Measurements from ENCODE around the gene CMTM2. TPM values are rescaled to one million over a fixed set of nuclear protein-coding genes. Genes with fewer than 3 reads are reported as not detected.

Gene CMTM2
- total and polyA plus RNA-seq, 2 of the 4 experiments (the other 2 are of a cell fraction) = not detected

- Histone ChIP-seq H3K9me1 (ENCODE audit: insufficient read depth, low read length) (peaks cover 27% of the 10 kb centered on the region), H2BK15ac (ENCODE audit: low read depth, low read length) (peak overlapping the region; percentile 75; the same call in 1 of the 3 replicates), H3K4me1 (ENCODE audit: control insufficient read depth, insufficient read depth, low read length) (peaks cover 35% of the 10 kb centered on the region), H3K9ac (ENCODE audit: low read depth, low read length) (no peak overlapping the region), H4K91ac (ENCODE audit: insufficient read depth, low read depth, low read length) (peak overlapping the region; percentile 37), H2BK120ac (ENCODE audit: low read depth, low read length) (peak overlapping the region; percentile 74), H4K20me1 (ENCODE audit: insufficient read depth, low read length) (peaks cover 9% of the 10 kb centered on the region; the same call in 1 of the 2 replicates), H3K56ac (ENCODE audit: extremely low read depth, insufficient read depth, low read length) (no peak overlapping the region), H3K4me3 (ENCODE audit: insufficient read depth, low read depth, low read length) (no peak overlapping the region), H2BK5ac (ENCODE audit: low read depth, low read length, poor library complexity, severe bottlenecking) (peak overlapping the region; percentile 73), H3K36me3 (ENCODE audit: control insufficient read depth, insufficient read depth, low read length) (no peaks in the 10 kb centered on the region), H3K18ac (ENCODE audit: low read depth, low read length) (peak overlapping the region; percentile 33; the same call in 1 of the 2 replicates), H3K9me3 (ENCODE audit: control insufficient read depth, insufficient read depth, low read length) (no peaks in the 10 kb centered on the region), H4K8ac (ENCODE audit: low read depth in 2 of 2, low read length in 2 of 2) (peak overlapping the region in 1 of 2 experiments; percentile 78; a peak in 2 of 4 replicates), H3K79me1 (ENCODE audit: low read depth in 1 of 2, low read length in 2 of 2) (0 out of 4 replicates have a peak, but pooled peaks cover 0 to 6% of the 10 kb centered on the region in 2 experiments), H3K4me2 (ENCODE audit: low read depth, low read length) (no peak overlapping the region), H2BK20ac (ENCODE audit: low read depth, low read length) (peak overlapping the region; percentile 86; the same call in 1 of the 2 replicates), H3K14ac (replicated peaks; ENCODE audit: low read depth, low read length) (peak overlapping the region; percentile 63), H3K23ac (ENCODE audit: low read depth, low read length) (peak overlapping the region; percentile 20; the same call in 1 of the 2 replicates), H3K27ac (ENCODE audit: insufficient read depth, low read length) (no peak overlapping the region), H2AK9ac (replicated peaks; ENCODE audit: low read depth, low read length, poor library complexity) (no peak overlapping the region), H4K5ac (ENCODE audit: low read depth, low read length) (peak overlapping the region; percentile 69), H2AK5ac (ENCODE audit: low read depth, low read length) (peak overlapping the region; percentile 55), H3K4ac (ENCODE audit: low read depth, low read length) (peak overlapping the region; percentile 75), H2AFZ (replicated peaks; ENCODE audit: low read length, poor library complexity) (no peak overlapping the region), H3K27me3 (ENCODE audit: control insufficient read depth, insufficient read depth, low read length) (no peaks in the 10 kb centered on the region)
- WGBS, 2 experiments (ENCODE audit: extremely low coverage in 2 of 2, insufficient read length in 1 of 2) = 73% methylated on average over 3 of the region's 8 CpGs; no CpG with 5 or more reads in 1 of the 2 experiments
- in situ Hi-C loops (cut with MboI; ENCODE audit: low sequenced_read_pairs) = no loop called here
- intact Hi-C loops (cut with micrococcal nuclease) = no loop called here
- DNase-seq (no peak), ATAC-seq (ENCODE audit: low read depth) (no peak)
- POLR2A ChIA-PET (ENCODE audit: unreplicated experiment) = no interaction called here
- dilution Hi-C loops (cut with HindIII; ENCODE audit: low sequenced_read_pairs, unreplicated experiment) = no loop called here
- no TSS peak for BruUV-seq (replicated peaks)
- CTCF ChIA-PET = interaction anchor here (0.8 to 1.2 kb wide), 2 partner anchors 12 to 30 kb away, joined by 3 to 4 read pairs; no protein-coding TSS in a partner anchor
- TF ChIP-seq ELK1 (IDR thresholded peaks at IDR 0.05; ENCODE audit: borderline replicate concordance, low read depth, low read length) (no peak), MAZ (IDR thresholded peaks at IDR 0.05; ENCODE audit: borderline replicate concordance, low read depth, low read length) (no peak), BHLHE40 (IDR thresholded peaks at IDR 0.05; ENCODE audit: low read depth, low read length) (no peak), NFE2L2 (IDR thresholded peaks at IDR 0.05; ENCODE audit: low read depth, low read length) (no peak), RCOR1 (IDR thresholded peaks at IDR 0.05; ENCODE audit: insufficient replicate concordance, low read length) (no peak), CHD1 (IDR thresholded peaks at IDR 0.05; ENCODE audit: low read depth, low read length) (no peak), RAD21 (IDR thresholded peaks at IDR 0.05; ENCODE audit: low read length) (no peak), RFX5 (IDR thresholded peaks at IDR 0.05; ENCODE audit: low read depth, low read length) (no peak), FOS (IDR thresholded peaks at IDR 0.05; ENCODE audit: low read depth, low read length) (no peak), SMC3 (IDR thresholded peaks at IDR 0.05; ENCODE audit: low read depth, low read length) (no peak)
- TF ChIP-seq, protein P1, sequence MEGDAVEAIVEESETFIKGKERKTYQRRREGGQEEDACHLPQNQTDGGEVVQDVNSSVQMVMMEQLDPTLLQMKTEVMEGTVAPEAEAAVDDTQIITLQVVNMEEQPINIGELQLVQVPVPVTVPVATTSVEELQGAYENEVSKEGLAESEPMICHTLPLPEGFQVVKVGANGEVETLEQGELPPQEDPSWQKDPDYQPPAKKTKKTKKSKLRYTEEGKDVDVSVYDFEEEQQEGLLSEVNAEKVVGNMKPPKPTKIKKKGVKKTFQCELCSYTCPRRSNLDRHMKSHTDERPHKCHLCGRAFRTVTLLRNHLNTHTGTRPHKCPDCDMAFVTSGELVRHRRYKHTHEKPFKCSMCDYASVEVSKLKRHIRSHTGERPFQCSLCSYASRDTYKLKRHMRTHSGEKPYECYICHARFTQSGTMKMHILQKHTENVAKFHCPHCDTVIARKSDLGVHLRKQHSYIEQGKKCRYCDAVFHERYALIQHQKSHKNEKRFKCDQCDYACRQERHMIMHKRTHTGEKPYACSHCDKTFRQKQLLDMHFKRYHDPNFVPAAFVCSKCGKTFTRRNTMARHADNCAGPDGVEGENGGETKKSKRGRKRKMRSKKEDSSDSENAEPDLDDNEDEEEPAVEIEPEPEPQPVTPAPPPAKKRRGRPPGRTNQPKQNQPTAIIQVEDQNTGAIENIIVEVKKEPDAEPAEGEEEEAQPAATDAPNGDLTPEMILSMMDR (conservative IDR thresholded peaks at IDR 0.05; ENCODE audit: low read depth, low read length) = no peak
These were observed 41.1 kb downstream of the CMTM2 start for GRCh38 chr16:66620429-66620795.
